ENCODE results near the gene PELO.
"Not testable (repeated sequence)": the region's sequence is repeated elsewhere in the genome, so short reads cannot be mapped to it uniquely, and the experiment has no call there.

Gene PELO

GRCh38 chr5:52802974-52803336 lies 15.2 kb downstream of the PELO start:
- no peak for DNase-seq

GRCh38 chr5:52804387-52804791 lies 16.7 kb downstream of the PELO start:
- DNase-seq: no peak

GRCh38 chr5:52804981-52805380 lies 17.3 kb downstream of the PELO start:
- DNase-seq: no peak

GRCh38 chr5:52805615-52806014 lies 17.9 kb downstream of the PELO start:
- no peak for DNase-seq

- DNase-seq: no peak
These were observed 19.3 kb downstream of the PELO start for GRCh38 chr5:52807037-52807436.

- no peak for DNase-seq
These were observed 20.0 kb downstream of the PELO start for GRCh38 chr5:52807723-52808122.

GRCh38 chr5:52808316-52808901 lies 20.7 kb downstream of the PELO start:
- DNase-seq: no peak

- no peak for DNase-seq
These were observed 22.2 kb downstream of the PELO start for GRCh38 chr5:52809884-52810283.

GRCh38 chr5:52810426-52810825 lies 22.7 kb downstream of the PELO start:
- no peak for DNase-seq

GRCh38 chr5:52811067-52811749 lies 23.5 kb downstream of the PELO start:
- no peak for DNase-seq

GRCh38 chr5:52814352-52815148 lies 26.8 kb downstream of the PELO start:
- DNase-seq: no peak

- no peak for DNase-seq
These were observed 30.1 kb downstream of the PELO start for GRCh38 chr5:52817818-52818217.

GRCh38 chr5:52818360-52818759 lies 30.6 kb downstream of the PELO start:
- no peak for DNase-seq

- not testable (repeated sequence) for DNase-seq
These were observed 31.1 kb downstream of the PELO start for GRCh38 chr5:52818807-52819206.

GRCh38 chr5:52821901-52822300 lies 34.2 kb downstream of the PELO start:
- DNase-seq: no peak

GRCh38 chr5:52822437-52822836 lies 34.7 kb downstream of the PELO start:
- peak in 1 of 2 experiments; percentile 20 for DNase-seq

GRCh38 chr5:52824827-52825226 lies 37.1 kb downstream of the PELO start:
- no peak for DNase-seq

GRCh38 chr5:52825826-52826225 lies 38.1 kb downstream of the PELO start:
- no peak for DNase-seq

GRCh38 chr5:52827815-52828214 lies 40.1 kb downstream of the PELO start:
- DNase-seq: no peak

- no peak for DNase-seq
These were observed 41.9 kb downstream of the PELO start for GRCh38 chr5:52829664-52830063.

GRCh38 chr5:52830650-52831049 lies 42.9 kb downstream of the PELO start:
- DNase-seq: no peak

GRCh38 chr5:52831786-52832511 lies 44.2 kb downstream of the PELO start:
- DNase-seq: no peak

GRCh38 chr5:52834320-52834719 lies 46.6 kb downstream of the PELO start:
- DNase-seq: no peak

- DNase-seq: no peak
These were observed 49.4 kb downstream of the PELO start for GRCh38 chr5:52837068-52837467.

Data from NCI-H187 (cell line).